Nephron (organoid): ENCODE measurements around the gene SGCA.

Experiments used
- H3K27ac Mint-ChIP-seq, 3 experiments: 2 replicates each; pipeline ENCODE4 v1.8.0; 2020; ENCODE audit warnings: mixed read lengths in 3 of 3, mild to moderate bottlenecking in 2 of 3, moderate library complexity in 1 of 3
- H3K27me3 Mint-ChIP-seq: 2 replicates; pipeline ENCODE4 v1.8.0; 2021; ENCODE audit warnings: low read depth, mild to moderate bottlenecking, moderate library complexity, mixed read lengths
- H3K36me3 Mint-ChIP-seq: 2 replicates; pipeline ENCODE4 v1.8.0; 2020; ENCODE audit warnings: low read depth, mixed read lengths
- H3K4me1 Mint-ChIP-seq: 2 replicates; pipeline ENCODE4 v1.8.0; 2020; ENCODE audit warnings: mixed read lengths
- H3K4me3 Mint-ChIP-seq, 3 experiments: 2 replicates each; pipeline ENCODE4 v1.8.0; 2020; ENCODE audit warnings: mild to moderate bottlenecking in 3 of 3, mixed read lengths in 3 of 3, moderate library complexity in 2 of 3
- H3K9me3 Mint-ChIP-seq: 2 replicates; pipeline ENCODE4 v1.8.0; 2020; ENCODE audit warnings: mixed read lengths
- TF ChIP-seq, protein P1 (sequence below), 3 experiments: fragments of 200-600 bp; sonication (generic); IDR thresholded peaks; one replicate each; pipeline ENCODE4 v1.5.0; 2021; ENCODE audit warnings: antibody characterized with exemption in 3 of 3; ENCODE audit not compliant: unreplicated experiment in 3 of 3

SGCA gene

DNA sequence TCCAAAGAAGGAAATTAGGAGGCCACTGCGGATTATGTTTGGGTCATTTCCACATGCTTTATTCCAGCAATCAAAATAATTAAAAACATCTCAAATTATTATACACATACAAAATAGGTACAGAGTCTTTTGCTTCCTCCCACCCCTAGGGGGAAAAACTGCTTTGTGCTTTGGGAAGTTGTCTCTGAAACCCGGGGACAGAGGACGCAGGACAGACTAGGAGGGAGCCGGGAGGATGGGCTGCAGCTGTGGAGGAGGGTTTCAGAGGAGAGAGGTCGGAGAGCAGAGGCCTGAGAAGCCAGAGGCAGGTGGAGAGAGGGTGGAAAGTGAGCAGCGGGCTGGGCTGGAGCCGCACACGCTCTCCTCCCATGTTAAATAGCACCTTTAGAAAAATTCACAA, 18.3 kb downstream of the SGCA start:
- Mint-ChIP-seq H3K36me3 (peaks cover 31% of the 10 kb centered on the region), H3K27me3 (peaks cover 14% of the 10 kb centered on the region), H3K4me1 (peaks cover 74% of the 10 kb centered on the region), H3K9me3 (no peaks in the 10 kb centered on the region), H3K27ac (peak overlapping the region; percentile 86 to 87 (median 86)), H3K4me3 (peak overlapping the region in 1 of 3 experiments; percentile 15)
- TF ChIP-seq, protein P1, sequence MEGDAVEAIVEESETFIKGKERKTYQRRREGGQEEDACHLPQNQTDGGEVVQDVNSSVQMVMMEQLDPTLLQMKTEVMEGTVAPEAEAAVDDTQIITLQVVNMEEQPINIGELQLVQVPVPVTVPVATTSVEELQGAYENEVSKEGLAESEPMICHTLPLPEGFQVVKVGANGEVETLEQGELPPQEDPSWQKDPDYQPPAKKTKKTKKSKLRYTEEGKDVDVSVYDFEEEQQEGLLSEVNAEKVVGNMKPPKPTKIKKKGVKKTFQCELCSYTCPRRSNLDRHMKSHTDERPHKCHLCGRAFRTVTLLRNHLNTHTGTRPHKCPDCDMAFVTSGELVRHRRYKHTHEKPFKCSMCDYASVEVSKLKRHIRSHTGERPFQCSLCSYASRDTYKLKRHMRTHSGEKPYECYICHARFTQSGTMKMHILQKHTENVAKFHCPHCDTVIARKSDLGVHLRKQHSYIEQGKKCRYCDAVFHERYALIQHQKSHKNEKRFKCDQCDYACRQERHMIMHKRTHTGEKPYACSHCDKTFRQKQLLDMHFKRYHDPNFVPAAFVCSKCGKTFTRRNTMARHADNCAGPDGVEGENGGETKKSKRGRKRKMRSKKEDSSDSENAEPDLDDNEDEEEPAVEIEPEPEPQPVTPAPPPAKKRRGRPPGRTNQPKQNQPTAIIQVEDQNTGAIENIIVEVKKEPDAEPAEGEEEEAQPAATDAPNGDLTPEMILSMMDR (IDR thresholded peaks at IDR 0.05; ENCODE audit: unreplicated experiment in 3 of 3): peak in 2 of 3 experiments; percentile 15 to 20

DNA sequence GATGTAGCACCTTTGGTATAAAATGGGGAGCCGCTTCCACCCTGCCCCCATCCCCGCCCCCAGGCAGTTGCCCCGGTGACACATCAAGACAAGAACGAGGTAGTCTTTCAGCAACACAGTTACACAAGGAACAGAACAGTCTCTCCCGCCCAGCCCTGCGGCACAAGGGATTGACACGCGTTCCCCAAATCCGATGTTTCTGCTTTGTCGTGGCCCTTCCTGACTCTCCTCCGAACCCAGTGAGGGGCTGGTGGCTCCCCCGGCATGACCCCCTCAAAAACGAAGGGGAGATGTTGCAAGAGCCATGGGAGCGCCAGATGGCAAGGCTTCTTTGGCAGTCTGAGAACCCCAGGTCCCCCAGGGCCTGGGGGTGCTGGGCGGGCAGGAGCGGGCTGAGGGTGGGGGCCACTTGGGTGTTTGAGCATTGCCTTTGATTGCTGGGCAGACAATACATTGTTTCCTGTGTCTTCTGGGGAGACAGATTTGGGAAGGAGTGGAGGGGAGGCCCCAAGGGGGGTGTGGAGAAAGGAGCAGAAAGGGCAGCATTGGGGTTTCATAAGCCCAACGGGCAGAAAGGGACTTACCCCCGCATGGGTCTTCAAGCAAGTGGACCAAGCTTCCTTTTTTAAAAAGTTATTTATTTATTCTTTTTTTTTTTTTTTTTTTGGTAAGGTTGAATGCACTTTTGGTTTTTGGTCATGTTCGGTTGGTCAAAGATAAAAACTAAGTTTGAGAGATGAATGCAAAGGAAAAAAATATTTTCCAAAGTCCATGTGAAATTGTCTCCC, 19.0 kb downstream of the SGCA start:
- TF ChIP-seq, protein P1 (IDR thresholded peaks at IDR 0.05; ENCODE audit: unreplicated experiment in 3 of 3): no peak
- peak overlapping the region; percentile 65 to 98 (median 86) for H3K27ac Mint-ChIP-seq
- no peaks in the 10 kb centered on the region for H3K9me3 Mint-ChIP-seq
- peaks cover 35% of the 10 kb centered on the region for H3K36me3 Mint-ChIP-seq
- peak overlapping the region in 1 of 3 experiments; percentile 43 for H3K4me3 Mint-ChIP-seq
- H3K27me3 Mint-ChIP-seq: peaks cover 14% of the 10 kb centered on the region
- H3K4me1 Mint-ChIP-seq: peaks cover 76% of the 10 kb centered on the region

DNA sequence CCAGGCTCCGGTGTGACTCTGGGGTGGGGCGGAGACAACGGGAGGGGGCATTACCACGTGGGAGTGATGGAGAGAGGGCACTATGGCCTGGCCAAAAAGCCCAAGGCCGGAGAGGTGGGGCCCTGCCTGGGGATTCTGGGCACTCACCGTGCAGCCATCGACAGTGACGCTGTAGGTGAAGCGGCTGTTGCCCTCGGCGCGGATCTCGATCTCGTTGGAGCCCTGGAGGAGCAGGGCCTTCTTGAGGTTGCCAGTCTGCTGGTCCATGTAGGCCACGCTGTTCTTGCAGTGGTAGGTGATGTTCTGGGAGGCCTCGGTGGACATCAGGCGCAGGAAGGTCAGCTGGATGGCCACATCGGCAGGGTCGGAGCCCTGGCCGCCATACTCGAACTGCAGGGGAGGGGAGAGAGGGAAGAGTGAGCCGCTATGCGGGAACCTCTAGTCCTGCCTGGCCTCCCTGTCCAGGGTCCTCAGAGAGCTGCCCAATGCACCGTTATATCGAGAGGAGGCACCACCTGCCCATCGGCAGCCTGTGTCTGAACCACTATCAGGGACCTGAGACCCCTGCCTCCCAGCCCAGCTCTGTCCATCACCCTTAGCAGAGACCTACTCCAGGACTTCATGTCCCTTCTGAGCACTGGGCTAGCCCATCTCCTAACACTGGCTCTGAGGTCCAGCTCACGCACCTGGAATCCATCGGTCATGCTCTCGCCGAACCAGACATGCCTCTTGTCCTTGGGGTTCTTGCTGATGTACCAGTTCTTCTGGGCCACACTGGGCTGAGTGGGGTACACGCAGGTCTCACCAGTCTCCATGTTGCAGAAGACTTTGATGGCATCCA, 20.0 kb downstream of the SGCA start:
- Mint-ChIP-seq H3K4me1 (peaks cover 68% of the 10 kb centered on the region), H3K27ac (peak overlapping the region; percentile 65 to 98 (median 86)), H3K36me3 (peaks cover 35% of the 10 kb centered on the region), H3K4me3 (peak overlapping the region in 1 of 3 experiments; percentile 45), H3K9me3 (no peaks in the 10 kb centered on the region), H3K27me3 (peaks cover 11% of the 10 kb centered on the region)
- TF ChIP-seq, protein P1 (IDR thresholded peaks at IDR 0.05; ENCODE audit: unreplicated experiment in 3 of 3): no peak

DNA sequence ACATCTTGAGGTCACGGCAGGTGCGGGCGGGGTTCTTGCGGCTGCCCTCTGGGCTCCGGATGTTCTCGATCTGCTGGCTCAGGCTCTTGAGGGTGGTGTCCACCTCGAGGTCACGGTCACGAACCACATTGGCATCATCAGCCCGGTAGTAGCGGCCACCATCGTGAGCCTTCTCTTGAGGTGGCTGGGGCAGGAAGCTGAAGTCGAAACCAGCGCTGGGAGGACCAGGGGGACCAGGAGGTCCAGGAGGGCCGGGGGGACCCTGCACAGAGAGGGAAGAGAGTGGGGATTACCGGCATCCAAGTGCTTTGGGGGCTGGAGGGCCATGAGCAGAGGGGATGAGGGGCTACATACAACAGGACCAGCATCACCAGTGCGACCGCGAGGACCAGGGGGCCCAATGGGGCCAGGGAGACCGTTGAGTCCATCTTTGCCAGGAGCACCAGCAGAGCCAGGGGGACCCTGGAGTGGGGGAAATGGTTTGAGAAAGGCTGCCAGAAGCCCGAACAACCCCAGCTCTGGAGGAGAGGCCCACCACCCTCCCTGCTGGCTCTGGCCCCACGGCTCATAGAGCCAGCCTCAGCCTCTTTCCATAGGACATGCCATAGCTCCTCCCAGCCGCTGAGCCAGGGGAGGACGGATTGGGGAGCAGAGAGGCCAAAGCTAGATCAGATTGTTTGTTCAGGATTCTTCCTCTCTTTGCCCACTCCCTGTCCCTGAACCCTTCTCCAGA, 21.0 kb downstream of the SGCA start:
- Mint-ChIP-seq H3K27ac (peak overlapping the region; percentile 82 to 98 (median 86)), H3K9me3 (no peaks in the 10 kb centered on the region), H3K4me1 (peaks cover 65% of the 10 kb centered on the region), H3K4me3 (peak overlapping the region in 2 of 3 experiments; percentile 57 to 68), H3K36me3 (peaks cover 38% of the 10 kb centered on the region), H3K27me3 (peaks cover 10% of the 10 kb centered on the region)
- TF ChIP-seq, protein P1 (IDR thresholded peaks at IDR 0.05; ENCODE audit: unreplicated experiment in 3 of 3): no peak

DNA sequence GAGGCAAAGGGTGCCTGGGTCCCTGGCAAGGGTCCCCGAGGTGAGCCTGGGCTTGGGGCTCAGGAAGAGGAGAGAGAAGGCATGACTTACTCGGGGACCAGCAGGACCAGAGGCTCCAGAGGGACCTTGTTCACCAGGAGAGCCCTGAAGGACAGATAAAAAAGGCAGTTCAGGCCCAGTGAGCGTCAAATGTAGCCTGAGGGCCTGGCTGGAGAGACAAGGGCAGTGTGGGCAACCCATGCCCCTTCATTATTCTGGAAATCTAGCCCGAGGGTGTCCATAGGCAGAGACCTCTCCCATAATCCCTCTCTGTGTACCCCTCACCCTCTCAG, 21.6 kb downstream of the SGCA start:
- TF ChIP-seq, protein P1 (IDR thresholded peaks at IDR 0.05; ENCODE audit: unreplicated experiment in 3 of 3): no peak
- peaks cover 67% of the 10 kb centered on the region for H3K4me1 Mint-ChIP-seq

More for the DNA sequence above, 21.6 kb downstream of the SGCA start:
- peaks cover 39% of the 10 kb centered on the region for H3K36me3 Mint-ChIP-seq
- peaks cover 11% of the 10 kb centered on the region for H3K27me3 Mint-ChIP-seq
- H3K4me3 Mint-ChIP-seq: peak overlapping the region in 2 of 3 experiments; percentile 57 to 68
- no peaks in the 10 kb centered on the region for H3K9me3 Mint-ChIP-seq
- H3K27ac Mint-ChIP-seq: peak overlapping the region; percentile 82 to 98 (median 86)
